ENCODE results near the gene IL1RAP.

GRCh38 chr3:190516416-190516815, 2.5 kb downstream of the IL1RAP start:
- TF ChIP-seq, protein P1, sequence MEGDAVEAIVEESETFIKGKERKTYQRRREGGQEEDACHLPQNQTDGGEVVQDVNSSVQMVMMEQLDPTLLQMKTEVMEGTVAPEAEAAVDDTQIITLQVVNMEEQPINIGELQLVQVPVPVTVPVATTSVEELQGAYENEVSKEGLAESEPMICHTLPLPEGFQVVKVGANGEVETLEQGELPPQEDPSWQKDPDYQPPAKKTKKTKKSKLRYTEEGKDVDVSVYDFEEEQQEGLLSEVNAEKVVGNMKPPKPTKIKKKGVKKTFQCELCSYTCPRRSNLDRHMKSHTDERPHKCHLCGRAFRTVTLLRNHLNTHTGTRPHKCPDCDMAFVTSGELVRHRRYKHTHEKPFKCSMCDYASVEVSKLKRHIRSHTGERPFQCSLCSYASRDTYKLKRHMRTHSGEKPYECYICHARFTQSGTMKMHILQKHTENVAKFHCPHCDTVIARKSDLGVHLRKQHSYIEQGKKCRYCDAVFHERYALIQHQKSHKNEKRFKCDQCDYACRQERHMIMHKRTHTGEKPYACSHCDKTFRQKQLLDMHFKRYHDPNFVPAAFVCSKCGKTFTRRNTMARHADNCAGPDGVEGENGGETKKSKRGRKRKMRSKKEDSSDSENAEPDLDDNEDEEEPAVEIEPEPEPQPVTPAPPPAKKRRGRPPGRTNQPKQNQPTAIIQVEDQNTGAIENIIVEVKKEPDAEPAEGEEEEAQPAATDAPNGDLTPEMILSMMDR (IDR thresholded peaks at IDR 0.05) = no peak
- no peak for TF ChIP-seq ZFX (IDR thresholded peaks at IDR 0.05; ENCODE audit: borderline replicate concordance)
